ENCODE measurements around the gene MILR1.

DNA sequence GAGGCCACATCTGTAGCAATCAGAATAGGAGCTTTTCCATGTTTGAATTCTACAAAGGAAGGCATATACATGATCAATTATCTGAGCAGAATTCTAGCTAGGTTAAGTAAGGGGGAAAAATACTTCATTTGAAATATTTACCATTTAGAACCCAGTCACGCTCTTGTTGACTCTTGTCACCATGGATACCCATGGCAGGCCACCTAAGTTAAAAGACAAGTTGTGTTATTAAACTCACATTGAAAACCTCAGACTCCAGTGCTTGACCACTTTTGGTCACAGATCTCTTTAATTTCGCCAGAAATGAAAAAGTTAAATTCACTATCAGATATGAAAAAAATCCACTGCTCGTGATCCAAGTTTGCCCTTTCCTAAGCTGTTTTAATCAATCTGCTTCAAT is 53.1 kb downstream of the MILR1 start:
- TF ChIP-seq, protein P1, sequence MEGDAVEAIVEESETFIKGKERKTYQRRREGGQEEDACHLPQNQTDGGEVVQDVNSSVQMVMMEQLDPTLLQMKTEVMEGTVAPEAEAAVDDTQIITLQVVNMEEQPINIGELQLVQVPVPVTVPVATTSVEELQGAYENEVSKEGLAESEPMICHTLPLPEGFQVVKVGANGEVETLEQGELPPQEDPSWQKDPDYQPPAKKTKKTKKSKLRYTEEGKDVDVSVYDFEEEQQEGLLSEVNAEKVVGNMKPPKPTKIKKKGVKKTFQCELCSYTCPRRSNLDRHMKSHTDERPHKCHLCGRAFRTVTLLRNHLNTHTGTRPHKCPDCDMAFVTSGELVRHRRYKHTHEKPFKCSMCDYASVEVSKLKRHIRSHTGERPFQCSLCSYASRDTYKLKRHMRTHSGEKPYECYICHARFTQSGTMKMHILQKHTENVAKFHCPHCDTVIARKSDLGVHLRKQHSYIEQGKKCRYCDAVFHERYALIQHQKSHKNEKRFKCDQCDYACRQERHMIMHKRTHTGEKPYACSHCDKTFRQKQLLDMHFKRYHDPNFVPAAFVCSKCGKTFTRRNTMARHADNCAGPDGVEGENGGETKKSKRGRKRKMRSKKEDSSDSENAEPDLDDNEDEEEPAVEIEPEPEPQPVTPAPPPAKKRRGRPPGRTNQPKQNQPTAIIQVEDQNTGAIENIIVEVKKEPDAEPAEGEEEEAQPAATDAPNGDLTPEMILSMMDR (IDR thresholded peaks at IDR 0.05): no peak
- TF ChIP-seq ZFX (IDR thresholded peaks at IDR 0.05; ENCODE audit: borderline replicate concordance): no peak
